ENCODE measurements around the gene KLF4. TPM values are rescaled to one million over a fixed set of nuclear protein-coding genes. Genes with fewer than 3 reads are reported as not detected.

Gene KLF4
- total RNA-seq, 1 experiment from 2014 or later, result 7.1 TPM

DNA sequence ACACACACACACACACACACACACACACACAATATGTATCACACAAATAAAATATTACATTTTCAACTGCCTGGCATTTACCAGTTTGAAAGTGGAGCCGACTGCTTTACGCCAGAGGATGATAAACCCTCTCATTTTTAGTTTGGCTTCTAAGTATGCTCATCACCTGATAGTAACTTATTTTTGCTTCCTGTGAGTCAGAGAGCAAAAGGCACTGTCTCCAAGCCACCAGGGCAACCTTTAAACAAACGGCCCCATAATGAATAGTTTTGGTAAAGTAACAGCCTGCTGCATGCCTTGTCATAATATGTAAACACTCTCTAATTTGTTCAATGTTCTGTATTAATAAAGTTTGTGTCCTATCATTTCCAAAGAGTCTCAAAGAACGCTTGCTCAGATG lies 26.9 kb downstream of the KLF4 start:
- WGBS (ENCODE audit: extremely low coverage, insufficient read length, low lambda C conversion rate), result no CpG with 5 or more reads among the region's 4 CpGs
- H3K27ac Mint-ChIP-seq, result no peak overlapping the region
- no peak overlapping the region for H3K23ac ChIP-seq (ENCODE audit: insufficient read length, low read depth, low read length)
- TF ChIP-seq, protein P1, sequence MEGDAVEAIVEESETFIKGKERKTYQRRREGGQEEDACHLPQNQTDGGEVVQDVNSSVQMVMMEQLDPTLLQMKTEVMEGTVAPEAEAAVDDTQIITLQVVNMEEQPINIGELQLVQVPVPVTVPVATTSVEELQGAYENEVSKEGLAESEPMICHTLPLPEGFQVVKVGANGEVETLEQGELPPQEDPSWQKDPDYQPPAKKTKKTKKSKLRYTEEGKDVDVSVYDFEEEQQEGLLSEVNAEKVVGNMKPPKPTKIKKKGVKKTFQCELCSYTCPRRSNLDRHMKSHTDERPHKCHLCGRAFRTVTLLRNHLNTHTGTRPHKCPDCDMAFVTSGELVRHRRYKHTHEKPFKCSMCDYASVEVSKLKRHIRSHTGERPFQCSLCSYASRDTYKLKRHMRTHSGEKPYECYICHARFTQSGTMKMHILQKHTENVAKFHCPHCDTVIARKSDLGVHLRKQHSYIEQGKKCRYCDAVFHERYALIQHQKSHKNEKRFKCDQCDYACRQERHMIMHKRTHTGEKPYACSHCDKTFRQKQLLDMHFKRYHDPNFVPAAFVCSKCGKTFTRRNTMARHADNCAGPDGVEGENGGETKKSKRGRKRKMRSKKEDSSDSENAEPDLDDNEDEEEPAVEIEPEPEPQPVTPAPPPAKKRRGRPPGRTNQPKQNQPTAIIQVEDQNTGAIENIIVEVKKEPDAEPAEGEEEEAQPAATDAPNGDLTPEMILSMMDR (conservative IDR thresholded peaks at IDR 0.05), result no peak
- no peak overlapping the region for H2AK5ac ChIP-seq (ENCODE audit: insufficient read length, low read length)
- no peak overlapping the region for H4K5ac ChIP-seq (ENCODE audit: insufficient read length, low read depth, low read length)
- no peak overlapping the region for H3K9ac ChIP-seq (ENCODE audit: extremely low read depth, insufficient read length, low read length)
- H3K9me3 ChIP-seq (ENCODE audit: control insufficient read depth, low read depth, low read length), result no peaks in the 10 kb centered on the region
- no peak overlapping the region for H3K4me2 ChIP-seq (ENCODE audit: insufficient read depth, insufficient read length, low read length)
- H3K36me3 Mint-ChIP-seq (ENCODE audit: insufficient read depth in 1 of 3, low read depth in 3 of 3), result no peaks in the 10 kb centered on the region
- H3K27me3 ChIP-seq (ENCODE audit: insufficient read depth, low read length), result peaks cover 2% of the 10 kb centered on the region
- H2BK20ac ChIP-seq (ENCODE audit: low read depth, low read length, poor library complexity, severe bottlenecking), result no peak overlapping the region
- no peak overlapping the region for H3K56ac ChIP-seq (ENCODE audit: insufficient read length, low read depth, low read length)
- H3K18ac ChIP-seq (ENCODE audit: insufficient read length, low read depth, low read length), result no peak overlapping the region
- H4K8ac ChIP-seq (replicated peaks; ENCODE audit: insufficient read length, low read depth, low read length), result no peak overlapping the region
- no peak overlapping the region for H3T11ph ChIP-seq (ENCODE audit: low read length)
- H2BK15ac ChIP-seq (ENCODE audit: low read depth, low read length), result no peak overlapping the region
- DNase-seq, result no peak
- no peak overlapping the region for H4K91ac ChIP-seq (ENCODE audit: insufficient read length, low read depth, low read length)
- no peak overlapping the region for H3K4ac ChIP-seq (ENCODE audit: low read depth, low read length)
- no peaks in the 10 kb centered on the region for H3K79me1 ChIP-seq (ENCODE audit: insufficient read depth, low read depth, low read length, poor library complexity, severe bottlenecking)
- no peak overlapping the region for H2BK120ac ChIP-seq (ENCODE audit: low read depth, low read length, poor library complexity, severe bottlenecking)
- no peak overlapping the region for H3K27ac ChIP-seq (ENCODE audit: insufficient read length, low read depth, low read length)
- H3K23me2 ChIP-seq (ENCODE audit: insufficient read length, low read depth, low read length, poor library complexity, severe bottlenecking), result peaks cover 7% of the 10 kb centered on the region
- H3K27me3 Mint-ChIP-seq (ENCODE audit: low read depth), result peaks cover 32% of the 10 kb centered on the region
- no peak overlapping the region for H2AFZ ChIP-seq (ENCODE audit: low read length)
- H2BK12ac ChIP-seq (ENCODE audit: insufficient read length, low read depth, low read length), result no peak overlapping the region
- no peak overlapping the region for H2BK5ac ChIP-seq (ENCODE audit: insufficient read length, low read length)
- no peaks in the 10 kb centered on the region for H4K20me1 ChIP-seq (ENCODE audit: control insufficient read depth, insufficient read depth, insufficient read length)
- no peaks in the 10 kb centered on the region for H3K79me2 ChIP-seq (ENCODE audit: insufficient read depth, low read length)
- no peaks in the 10 kb centered on the region for H3K4me1 ChIP-seq (ENCODE audit: insufficient read depth, low read length)
- peaks cover 19 to 24% of the 10 kb centered on the region in 2 experiments for H3K4me1 Mint-ChIP-seq
- no peaks in the 10 kb centered on the region; a peak in 1 of 5 replicates for H3K9me3 Mint-ChIP-seq
- no peak overlapping the region for H3K4me3 Mint-ChIP-seq
- no peak overlapping the region for H3K14ac ChIP-seq (ENCODE audit: insufficient read depth, low read length)

Measured in H9 (cell line).